Measurements from ENCODE around the gene COBL. TPM values are rescaled to one million over a fixed set of nuclear protein-coding genes. Genes with fewer than 3 reads are reported as not detected.

Gene COBL
- total RNA-seq, 1 experiment from 2014 or later, result 63.6 TPM

DNA sequence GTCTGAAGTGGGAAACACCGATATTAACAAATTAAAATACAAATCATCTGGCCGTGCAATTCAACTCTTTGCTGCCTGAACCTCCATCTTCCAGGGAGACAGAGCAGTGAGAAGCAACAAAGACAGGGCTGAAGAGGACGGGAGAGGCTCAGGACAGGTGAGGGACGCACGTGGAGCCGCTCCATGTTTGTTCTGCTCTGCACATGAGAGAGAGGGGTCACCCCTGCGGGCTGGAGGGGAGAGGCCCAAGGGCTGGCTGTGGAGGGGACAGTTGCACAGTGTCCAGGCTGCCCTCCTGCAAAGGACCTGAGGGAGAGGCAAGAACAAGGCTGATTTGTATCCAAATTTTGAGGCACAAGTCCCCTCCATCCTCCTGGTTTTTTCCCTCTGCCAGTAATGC, 41.7 kb downstream of the COBL start:
- TF ChIP-seq, protein P1, sequence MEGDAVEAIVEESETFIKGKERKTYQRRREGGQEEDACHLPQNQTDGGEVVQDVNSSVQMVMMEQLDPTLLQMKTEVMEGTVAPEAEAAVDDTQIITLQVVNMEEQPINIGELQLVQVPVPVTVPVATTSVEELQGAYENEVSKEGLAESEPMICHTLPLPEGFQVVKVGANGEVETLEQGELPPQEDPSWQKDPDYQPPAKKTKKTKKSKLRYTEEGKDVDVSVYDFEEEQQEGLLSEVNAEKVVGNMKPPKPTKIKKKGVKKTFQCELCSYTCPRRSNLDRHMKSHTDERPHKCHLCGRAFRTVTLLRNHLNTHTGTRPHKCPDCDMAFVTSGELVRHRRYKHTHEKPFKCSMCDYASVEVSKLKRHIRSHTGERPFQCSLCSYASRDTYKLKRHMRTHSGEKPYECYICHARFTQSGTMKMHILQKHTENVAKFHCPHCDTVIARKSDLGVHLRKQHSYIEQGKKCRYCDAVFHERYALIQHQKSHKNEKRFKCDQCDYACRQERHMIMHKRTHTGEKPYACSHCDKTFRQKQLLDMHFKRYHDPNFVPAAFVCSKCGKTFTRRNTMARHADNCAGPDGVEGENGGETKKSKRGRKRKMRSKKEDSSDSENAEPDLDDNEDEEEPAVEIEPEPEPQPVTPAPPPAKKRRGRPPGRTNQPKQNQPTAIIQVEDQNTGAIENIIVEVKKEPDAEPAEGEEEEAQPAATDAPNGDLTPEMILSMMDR (IDR thresholded peaks at IDR 0.05; ENCODE audit: insufficient read depth in 1 of 2, low read depth in 1 of 2, low read length in 1 of 2, severe bottlenecking in 1 of 2, unreplicated experiment in 1 of 2), result no peak
- intact Hi-C loops (cut with micrococcal nuclease; ENCODE audit: unreplicated experiment), result no loop called here
- H3K9me3 Mint-ChIP-seq (ENCODE audit: unreplicated experiment), result no peaks in the 10 kb centered on the region
- CTCF ChIA-PET, result interaction anchor here (2.0 kb wide), 1 partner anchor 92 kb away, joined by 8 read pairs; no protein-coding TSS in a partner anchor
- H3K4me3 Mint-ChIP-seq (ENCODE audit: unreplicated experiment), result no peak overlapping the region
- no peak overlapping the region for H3K4me3 ChIP-seq (ENCODE audit: low read depth, low read length)
- H3K27me3 ChIP-seq (replicated peaks; ENCODE audit: control insufficient read depth, insufficient read depth, low read length), result no peaks in the 10 kb centered on the region
- no peaks in the 10 kb centered on the region for H3K27me3 Mint-ChIP-seq (ENCODE audit: insufficient read depth, unreplicated experiment)
- peaks cover 23% of the 10 kb centered on the region for H3K4me1 ChIP-seq
- H3K4me1 Mint-ChIP-seq (ENCODE audit: low read depth, unreplicated experiment), result peaks cover 47% of the 10 kb centered on the region
- no TSS peak for BruUV-seq (replicated peaks)
- DNase-seq, result no peak
- H3K9me3 ChIP-seq, result no peaks in the 10 kb centered on the region
- peaks cover 17% of the 10 kb centered on the region for H3K36me3 Mint-ChIP-seq (ENCODE audit: insufficient read depth, unreplicated experiment)
- H3K27ac Mint-ChIP-seq (ENCODE audit: unreplicated experiment), result no peak overlapping the region
- POLR2A ChIA-PET, result no interaction called here
- no peaks in the 10 kb centered on the region for H3K36me3 ChIP-seq (ENCODE audit: control insufficient read depth, insufficient read depth, low read length)

GRCh38 chr7:51274001-51274400, 42.6 kb downstream of the COBL start:
- peaks cover 40% of the 10 kb centered on the region for H3K4me1 Mint-ChIP-seq (ENCODE audit: low read depth, unreplicated experiment)
- H3K27me3 ChIP-seq (replicated peaks; ENCODE audit: control insufficient read depth, insufficient read depth, low read length), result no peaks in the 10 kb centered on the region
- H3K27ac Mint-ChIP-seq (ENCODE audit: unreplicated experiment), result no peak overlapping the region
- H3K36me3 Mint-ChIP-seq (ENCODE audit: insufficient read depth, unreplicated experiment), result peaks cover 17% of the 10 kb centered on the region
- no peak overlapping the region for H3K4me3 ChIP-seq (ENCODE audit: low read depth, low read length)
- no peak for DNase-seq
- no TSS peak for BruUV-seq (replicated peaks)
- TF ChIP-seq, protein P1 (IDR thresholded peaks at IDR 0.05; ENCODE audit: insufficient read depth in 1 of 2, low read depth in 1 of 2, low read length in 1 of 2, severe bottlenecking in 1 of 2, unreplicated experiment in 1 of 2), result no peak
- H3K4me1 ChIP-seq, result peaks cover 23% of the 10 kb centered on the region
- H3K36me3 ChIP-seq (ENCODE audit: control insufficient read depth, insufficient read depth, low read length), result no peaks in the 10 kb centered on the region
- ChIA-PET POLR2A (no interaction called here), CTCF (no interaction called here)
- H3K27me3 Mint-ChIP-seq (ENCODE audit: insufficient read depth, unreplicated experiment), result no peaks in the 10 kb centered on the region
- intact Hi-C loops (cut with micrococcal nuclease; ENCODE audit: unreplicated experiment), result no loop called here
- no peaks in the 10 kb centered on the region for H3K9me3 ChIP-seq
- no peaks in the 10 kb centered on the region for H3K9me3 Mint-ChIP-seq (ENCODE audit: unreplicated experiment)
- H3K4me3 Mint-ChIP-seq (ENCODE audit: unreplicated experiment), result no peak overlapping the region

GRCh38 chr7:51273360-51273759, 43.2 kb downstream of the COBL start:
- Mint-ChIP-seq H3K36me3 (ENCODE audit: insufficient read depth, unreplicated experiment) (peaks cover 17% of the 10 kb centered on the region), H3K4me1 (ENCODE audit: low read depth, unreplicated experiment) (peaks cover 40% of the 10 kb centered on the region), H3K27ac (ENCODE audit: unreplicated experiment) (no peak overlapping the region), H3K9me3 (ENCODE audit: unreplicated experiment) (no peaks in the 10 kb centered on the region), H3K27me3 (ENCODE audit: insufficient read depth, unreplicated experiment) (no peaks in the 10 kb centered on the region), H3K4me3 (ENCODE audit: unreplicated experiment) (no peak overlapping the region)
- TF ChIP-seq, protein P1 (IDR thresholded peaks at IDR 0.05; ENCODE audit: insufficient read depth in 1 of 2, low read depth in 1 of 2, low read length in 1 of 2, severe bottlenecking in 1 of 2, unreplicated experiment in 1 of 2), result no peak
- H3K9me3 ChIP-seq, result no peaks in the 10 kb centered on the region
- no peak for DNase-seq
- peaks cover 23% of the 10 kb centered on the region for H3K4me1 ChIP-seq
- H3K36me3 ChIP-seq (ENCODE audit: control insufficient read depth, insufficient read depth, low read length), result no peaks in the 10 kb centered on the region
- intact Hi-C loops (cut with micrococcal nuclease; ENCODE audit: unreplicated experiment), result no loop called here
- POLR2A ChIA-PET, result no interaction called here
- CTCF ChIA-PET, result interaction anchor here (0.7 kb wide), 1 partner anchor 70 kb away, joined by 4 read pairs; no protein-coding TSS in a partner anchor
- H3K27me3 ChIP-seq (replicated peaks; ENCODE audit: control insufficient read depth, insufficient read depth, low read length), result no peaks in the 10 kb centered on the region
- no TSS peak for BruUV-seq (replicated peaks)
- no peak overlapping the region for H3K4me3 ChIP-seq (ENCODE audit: low read depth, low read length)

Data from Caco-2 (cell line).